Lower lobe of right lung (tissue), 2 donors: ENCODE measurements around the gene LHPP. TPM values are rescaled to one million over a fixed set of nuclear protein-coding genes. Genes with fewer than 3 reads are reported as not detected.

ENCODE experiments used
- ATAC-seq, 2 donors: fragments of 200-7000 bp; cut with Tn5 transposase; one replicate each; pipeline ENCODE4 v1.9.1; 2020 to 2022; ENCODE audit warnings: mild to moderate bottlenecking in 2 of 2, moderate library complexity in 2 of 2
- DNase-seq: peaks from one replicate; pipeline ENCODE4 v3.0.0-alpha.2; 2020
- H3K27ac ChIP-seq: fragments of 200-600 bp; one replicate; pipeline ENCODE4 v1.8.0; 2022
- H3K27me3 ChIP-seq: fragments of 200-600 bp; one replicate; pipeline ENCODE4 v1.8.0; 2022; ENCODE audit warnings: low read depth
- H3K36me3 ChIP-seq: fragments of 200-600 bp; one replicate; pipeline ENCODE4 v1.8.0; 2022; ENCODE audit warnings: mild to moderate bottlenecking
- H3K4me1 ChIP-seq: fragments of 200-600 bp; one replicate; pipeline ENCODE4 v1.8.0; 2022
- H3K4me3 ChIP-seq: fragments of 200-600 bp; one replicate; pipeline ENCODE4 v1.8.0; 2022; ENCODE audit warnings: mild to moderate bottlenecking
- H3K9me3 ChIP-seq: fragments of 200-600 bp; one replicate; pipeline ENCODE4 v1.8.0; 2022
- CTCF ChIP-seq: fragments of 200-600 bp; IDR thresholded peaks from one replicate; pipeline ENCODE4 v1.8.0; 2022; ENCODE audit warnings: antibody characterized with exemption, mild to moderate bottlenecking
- intact Hi-C: fragments of 100-400 bp; cut with DNase I; formaldehyde crosslinking; loops from one replicate; pipeline ENCODE4 v1.11.0; 2022
- total RNA-seq: library from RNA; stranded (reverse); fragmentation: NEBNext Ultra II Directional; extraction: Animal tissue kit (Norgen Biotek cat#: 25700); gene quantifications from one replicate; pipeline ENCODE4 v1.2.1, GENCODE V29; 2021
- donor health status: DM: no; HTN: yes; CAD: no; lungs with severe emphysema.

The LHPP gene
- total RNA-seq, 1 donor from 2014 or later: 17.8 TPM

- no peak for TF ChIP-seq CTCF
- Histone ChIP-seq H3K4me1 (no peaks in the 10 kb centered on the region), H3K36me3 (no peaks in the 10 kb centered on the region), H3K27ac (no peak overlapping the region), H3K27me3 (no peaks in the 10 kb centered on the region), H3K4me3 (no peak overlapping the region), H3K9me3 (no peaks in the 10 kb centered on the region)
- ATAC-seq (no peak), DNase-seq (no peak)
- intact Hi-C loops: no loop called here
These were observed 138.6 kb downstream of the LHPP start for GRCh38 chr10:124600051-124600880.

- ATAC-seq: no peak
- Histone ChIP-seq H3K27me3 (no peaks in the 10 kb centered on the region), H3K9me3 (no peaks in the 10 kb centered on the region), H3K4me3 (no peak overlapping the region), H3K27ac (no peak overlapping the region), H3K4me1 (no peaks in the 10 kb centered on the region), H3K36me3 (no peaks in the 10 kb centered on the region)
- intact Hi-C loops: no loop called here
- DNase-seq: no peak
- no peak for TF ChIP-seq CTCF
These were observed 139.4 kb downstream of the LHPP start for GRCh38 chr10:124601016-124601415.

- Histone ChIP-seq H3K27me3 (no peaks in the 10 kb centered on the region), H3K4me1 (no peaks in the 10 kb centered on the region), H3K9me3 (no peaks in the 10 kb centered on the region), H3K36me3 (no peaks in the 10 kb centered on the region), H3K27ac (no peak overlapping the region), H3K4me3 (no peak overlapping the region)
- intact Hi-C loops: no loop called here
- no peak for TF ChIP-seq CTCF
- no peak for ATAC-seq
- DNase-seq: no peak
These were observed 140.0 kb downstream of the LHPP start for GRCh38 chr10:124601431-124602120.

GRCh38 chr10:124602121-124602561, 140.5 kb downstream of the LHPP start:
- ATAC-seq (no peak), DNase-seq (no peak)
- Histone ChIP-seq H3K4me1 (no peaks in the 10 kb centered on the region), H3K9me3 (no peaks in the 10 kb centered on the region), H3K4me3 (no peak overlapping the region), H3K27me3 (no peaks in the 10 kb centered on the region), H3K27ac (no peak overlapping the region), H3K36me3 (no peaks in the 10 kb centered on the region)
- intact Hi-C loops: no loop called here
- TF ChIP-seq CTCF: no peak

- no peaks in the 10 kb centered on the region for H3K27me3 ChIP-seq
- no peak overlapping the region for H3K4me3 ChIP-seq
- no peak for TF ChIP-seq CTCF
- no peak overlapping the region for H3K27ac ChIP-seq
- H3K36me3 ChIP-seq: no peaks in the 10 kb centered on the region
- H3K9me3 ChIP-seq: no peaks in the 10 kb centered on the region
- H3K4me1 ChIP-seq: no peaks in the 10 kb centered on the region
- intact Hi-C loops: no loop called here
- ATAC-seq (no peak), DNase-seq (no peak)
These were observed 141.2 kb downstream of the LHPP start for GRCh38 chr10:124602646-124603365.
